HG03521 (cell line): ENCODE measurements around the gene SMPX.

Experiments used
- ATAC-seq: cut with Tn5 transposase; IDR thresholded peaks from one replicate; pipeline ENCODE4 v1.9.1; 2021; ENCODE audit warnings: mild to moderate bottlenecking, moderate library complexity; ENCODE audit not compliant: unreplicated experiment

The SMPX gene

DNA sequence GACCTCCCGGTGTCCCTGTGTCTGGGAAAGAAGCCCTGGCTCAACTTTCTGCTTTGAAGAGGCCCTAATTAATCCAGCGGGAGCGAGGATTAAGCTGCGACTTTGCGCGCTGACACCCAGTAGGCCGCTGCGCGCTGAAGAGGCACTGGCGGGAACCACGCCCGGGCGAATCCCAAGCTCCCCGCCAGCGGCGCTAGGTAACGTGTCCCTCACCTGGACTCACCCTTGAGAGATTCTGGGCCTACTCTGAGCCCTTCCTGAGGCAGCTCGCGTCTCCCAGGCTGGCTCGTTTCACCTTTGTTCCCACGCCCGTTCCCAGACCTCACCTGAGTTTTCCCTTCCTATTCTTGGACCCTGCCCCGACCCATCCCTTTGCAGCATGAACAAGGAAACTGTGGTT lies 99.2 kb downstream of the SMPX start:
- no peak for ATAC-seq

DNA sequence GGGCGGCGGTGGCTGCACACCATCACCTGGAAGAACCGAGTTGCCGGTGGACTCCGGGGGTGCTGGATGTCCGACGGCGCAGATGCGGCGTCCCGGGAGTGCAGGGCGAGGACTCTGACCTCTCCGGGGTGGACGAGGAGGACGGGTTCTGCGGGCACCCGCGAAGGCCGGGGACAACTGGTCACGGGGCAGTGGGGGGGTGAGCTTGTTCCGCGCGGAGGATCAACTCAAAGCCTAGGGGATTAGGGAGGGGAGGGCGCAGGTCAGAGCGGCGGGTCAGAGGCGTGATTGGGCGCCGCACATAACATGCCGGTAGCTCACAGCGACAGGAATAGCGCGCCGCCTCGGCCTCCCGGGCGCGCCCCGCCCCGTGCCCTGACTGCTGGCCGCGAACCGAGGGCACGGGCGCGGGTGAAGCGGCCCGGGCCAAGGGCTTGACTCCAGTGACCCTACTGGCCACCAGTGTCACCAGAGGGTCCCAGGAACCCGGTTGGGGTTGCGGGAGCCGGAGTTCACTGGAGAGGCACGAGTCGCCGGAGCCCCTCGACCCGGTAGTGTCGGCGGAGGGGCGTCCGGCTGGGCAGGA lies 99.7 kb downstream of the SMPX start, which contains the start of gene KLHL34:
TSS of gene KLHL34 (minus strand) at position 179 of the 586 bp plus-strand sequence. CDS start 542 bp downstream, outside the sequence.
- no peak for ATAC-seq

DNA sequence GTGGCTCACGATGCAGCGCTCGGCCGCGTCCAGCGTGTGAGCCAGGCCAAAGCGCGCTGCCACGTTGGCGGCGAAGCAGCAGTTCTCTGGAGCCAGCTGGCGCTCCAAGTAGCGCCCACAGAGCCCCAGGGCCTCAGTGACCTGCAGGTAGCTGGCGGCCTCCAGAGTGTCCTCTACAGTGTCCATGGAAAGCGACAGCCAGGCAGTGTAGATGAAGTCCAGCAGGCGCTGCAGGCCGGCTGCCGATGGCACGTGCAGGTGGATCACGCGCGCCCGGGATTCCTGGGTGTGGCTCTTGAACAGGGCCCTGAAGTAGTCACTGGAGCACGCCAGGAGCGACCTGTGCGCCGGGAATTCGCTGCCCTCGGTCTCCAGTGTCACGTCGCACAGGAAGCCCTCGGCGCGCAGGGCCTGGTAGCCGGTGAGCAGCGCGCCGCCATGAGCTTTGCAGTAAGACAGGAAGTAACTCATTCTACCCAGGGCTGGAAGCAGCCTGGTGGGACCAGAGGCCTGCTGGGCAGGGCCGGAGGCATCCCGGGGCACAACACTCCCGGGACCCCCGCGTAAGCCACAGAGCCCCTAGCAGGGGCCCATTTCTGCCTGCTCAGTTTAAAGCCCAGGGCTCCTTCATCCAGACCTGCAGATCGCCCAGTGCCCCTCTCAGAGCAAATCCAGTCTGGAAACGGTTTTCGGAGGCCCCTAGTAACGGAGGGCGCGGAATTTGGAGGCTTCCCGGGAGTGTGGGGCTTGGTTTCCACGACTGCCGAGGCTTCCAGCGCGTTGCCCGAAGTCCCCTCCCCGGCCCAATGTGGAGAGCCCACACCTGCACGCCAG lies 100.4 kb downstream of the SMPX start:
- no peak for ATAC-seq

DNA sequence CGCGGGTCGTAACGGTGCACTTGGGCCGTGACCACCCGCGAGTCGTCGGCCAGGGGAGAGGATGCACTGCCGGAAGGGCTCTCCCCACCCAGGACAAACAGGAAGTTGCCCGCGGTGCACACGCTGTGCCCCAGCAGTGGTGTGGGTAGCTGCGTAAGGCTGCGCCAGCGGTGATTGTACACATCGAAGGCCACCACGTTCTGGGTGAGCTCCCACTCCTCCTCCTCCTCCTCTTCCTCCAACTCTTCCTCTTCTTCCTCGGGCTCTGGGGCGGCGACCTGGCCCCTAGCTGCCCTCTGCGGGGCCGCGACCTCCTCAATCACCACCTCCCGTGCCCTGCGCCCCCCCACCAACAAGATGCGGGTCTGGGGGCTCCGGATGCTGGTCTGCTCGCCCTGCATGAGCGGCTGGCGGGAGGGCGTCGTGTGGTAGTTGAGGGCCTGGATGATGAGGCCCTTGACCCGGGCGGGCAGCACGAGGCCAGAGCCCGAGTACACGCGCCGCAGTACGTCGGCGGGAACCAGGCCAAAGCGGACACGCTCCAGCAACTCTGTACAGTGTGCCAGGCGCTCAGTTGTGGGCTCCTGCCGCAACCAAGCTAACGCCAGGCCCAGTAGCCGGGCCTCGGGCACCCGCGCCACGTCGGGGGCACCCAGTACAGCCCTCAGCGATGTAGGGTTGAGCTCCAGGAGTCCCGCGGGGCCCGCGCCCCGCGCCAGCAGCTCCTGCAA lies 101.2 kb downstream of the SMPX start:
- ATAC-seq, result no peak
